Psoas muscle (tissue), 8 donors: ENCODE measurements around the gene ANKRD60. TPM values are rescaled to one million over a fixed set of nuclear protein-coding genes. Genes with fewer than 3 reads are reported as not detected.

Experiments
- ATAC-seq, 4 donors: fragments of 200-7000 bp; cut with Tn5 transposase; one replicate each; pipeline ENCODE4 v1.9.1; 2020; ENCODE audit warnings: moderate library complexity in 3 of 4, mild to moderate bottlenecking in 2 of 4
- DNase-seq, 2 donors: peaks; one replicate each; pipeline ENCODE4 v3.0.0-alpha.2; 2020
- H3K27ac ChIP-seq: fragments of 200-600 bp; one replicate; pipeline ENCODE4 v1.8.0; 2022
- H3K27me3 ChIP-seq, 3 donors: fragments of 200-600 bp in 1 of 3; one replicate each; pipeline versions ENCODE4 v1.6.1 to v1.8.0; 2013 to 2022; ENCODE audit warnings: low read length in 2 of 3, mild to moderate bottlenecking in 2 of 3, moderate library complexity in 1 of 3; ENCODE audit not compliant: insufficient read depth in 3 of 3
- H3K36me3 ChIP-seq, 2 donors: fragments of 200-600 bp in 1 of 2; one replicate each; pipeline versions ENCODE4 v1.6.1 to v1.8.0; 2013 to 2022; ENCODE audit warnings: low read depth in 1 of 2, mild to moderate bottlenecking in 1 of 2, moderate library complexity in 1 of 2; ENCODE audit not compliant: insufficient read depth in 1 of 2
- H3K4me1 ChIP-seq: fragments of 200-600 bp; one replicate; pipeline ENCODE4 v1.8.0; 2022
- H3K4me3 ChIP-seq: fragments of 200-600 bp; one replicate; pipeline ENCODE4 v1.8.0; 2022; ENCODE audit warnings: mild to moderate bottlenecking
- H3K9me3 ChIP-seq: fragments of 200-600 bp; one replicate; pipeline ENCODE4 v1.8.0; 2022
- WGBS, 3 donors: extraction: QIAGEN DNeasy Blood & Tissue Kit; methylation state at CpG; one replicate each; pipeline versions ENCODE4 v1.1.6 to v1.1.7; 2013; 5-methylcytosine and 5-hydroxymethylcytosine counted together
- intact Hi-C, 2 donors: fragments of 100-400 bp; cut with DNase I; formaldehyde crosslinking; loops; one replicate each; pipeline versions ENCODE4 v1.11.0 to v1.14.2; 2022
- polyA plus RNA-seq, 3 donors: library from polyadenylated mRNA; stranded (reverse); fragments of 200-250 nt; gene quantifications; one replicate each; pipeline ENCODE4 v1.2.3, GENCODE V29; 2013
- total RNA-seq, 4 donors: library from RNA; stranded (reverse); fragmentation: NEBNext Ultra II Directional in 2 of 4; extraction: Animal tissue kit (Norgen Biotek cat#: 25700) in 2 of 4; gene quantifications; one replicate each; pipeline versions ENCODE4 v1.2.1 to v1.2.4, GENCODE V29; 2021 to 2023
- TF ChIP-seq, protein P1 (sequence below): fragments of 200-600 bp; IDR thresholded peaks from one replicate; pipeline ENCODE4 v1.8.0; 2022; ENCODE audit warnings: antibody characterized with exemption
- donor health status: healthy with polysubstance abuse.
- donor health status: DM: no; HTN: no; CAD: no; lungs with moderate emphysema.
- donor health status: Bipolar disorder and iron deficiency.
- donor health status: healthy.
- donor health status: DM: yes; HTN: yes; CAD: no.
- donor health status: DM: no; HTN: no; CAD: no.
- donor health status: DM: no; HTN: no; CAD: no.
- donor health status: DM: yes; HTN: yes; CAD: no.

The ANKRD60 gene
- total and polyA plus RNA-seq, 7 donors = not detected

DNA sequence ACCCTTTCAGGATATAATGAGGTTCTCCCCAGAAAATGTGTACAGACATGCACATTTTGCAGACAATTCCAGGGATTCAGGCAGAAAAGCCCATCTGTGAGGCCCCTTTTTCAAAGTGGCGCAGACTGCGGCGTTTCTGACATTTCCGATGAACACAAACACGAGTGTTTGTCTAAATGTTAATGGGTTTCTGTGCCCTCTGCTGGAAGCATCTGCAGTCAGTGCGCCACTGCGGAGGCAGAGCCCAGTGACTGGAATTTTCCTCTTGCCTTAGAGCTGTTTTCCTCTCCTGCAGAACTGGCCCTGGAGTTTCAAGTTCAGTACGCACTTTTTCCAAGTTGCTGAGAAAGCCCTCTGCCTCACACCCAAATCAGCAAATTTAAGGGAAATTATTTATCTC is 15.3 kb downstream of the ANKRD60 start:
- WGBS, 3 donors = 55 to 67% (median 61%) methylated on average over 8 of the region's 8 CpGs

DNA sequence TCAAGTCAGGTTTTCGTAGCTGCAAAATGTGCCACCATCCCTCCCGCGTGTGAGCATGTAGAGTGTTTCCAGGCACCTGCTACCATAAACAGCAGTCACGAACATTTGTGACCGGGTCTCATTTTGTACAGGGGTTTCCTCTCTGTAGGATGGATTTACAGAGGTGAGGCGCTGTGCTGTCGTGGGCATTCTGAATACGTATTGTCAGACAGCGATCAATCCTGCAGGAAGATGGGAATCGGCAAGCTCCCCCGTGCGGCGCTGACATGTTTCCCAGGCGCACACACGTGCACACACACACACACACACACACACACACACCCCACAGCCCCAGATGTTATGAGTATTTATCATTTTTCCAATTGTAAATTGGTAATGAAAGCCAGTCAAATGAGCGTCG is 15.8 kb downstream of the ANKRD60 start:
- DNase-seq = no peak
- ATAC-seq = no peak
- H3K9me3 ChIP-seq = no peaks in the 10 kb centered on the region
- WGBS, 3 donors = 68 to 73% (median 70%) methylated on average over 17 of the region's 17 CpGs
- no peak overlapping the region for H3K27ac ChIP-seq
- intact Hi-C loops = no loop called here
- H3K27me3 ChIP-seq = peaks cover 0 to 31% (median 5%) of the 10 kb centered on the region in 3 donors
- no peaks in the 10 kb centered on the region for H3K4me1 ChIP-seq
- no peaks in the 10 kb centered on the region for H3K36me3 ChIP-seq
- TF ChIP-seq, protein P1, sequence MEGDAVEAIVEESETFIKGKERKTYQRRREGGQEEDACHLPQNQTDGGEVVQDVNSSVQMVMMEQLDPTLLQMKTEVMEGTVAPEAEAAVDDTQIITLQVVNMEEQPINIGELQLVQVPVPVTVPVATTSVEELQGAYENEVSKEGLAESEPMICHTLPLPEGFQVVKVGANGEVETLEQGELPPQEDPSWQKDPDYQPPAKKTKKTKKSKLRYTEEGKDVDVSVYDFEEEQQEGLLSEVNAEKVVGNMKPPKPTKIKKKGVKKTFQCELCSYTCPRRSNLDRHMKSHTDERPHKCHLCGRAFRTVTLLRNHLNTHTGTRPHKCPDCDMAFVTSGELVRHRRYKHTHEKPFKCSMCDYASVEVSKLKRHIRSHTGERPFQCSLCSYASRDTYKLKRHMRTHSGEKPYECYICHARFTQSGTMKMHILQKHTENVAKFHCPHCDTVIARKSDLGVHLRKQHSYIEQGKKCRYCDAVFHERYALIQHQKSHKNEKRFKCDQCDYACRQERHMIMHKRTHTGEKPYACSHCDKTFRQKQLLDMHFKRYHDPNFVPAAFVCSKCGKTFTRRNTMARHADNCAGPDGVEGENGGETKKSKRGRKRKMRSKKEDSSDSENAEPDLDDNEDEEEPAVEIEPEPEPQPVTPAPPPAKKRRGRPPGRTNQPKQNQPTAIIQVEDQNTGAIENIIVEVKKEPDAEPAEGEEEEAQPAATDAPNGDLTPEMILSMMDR = no peak
- H3K4me3 ChIP-seq = no peak overlapping the region

More for the DNA sequence above, 15.3 kb downstream of the ANKRD60 start:
- ATAC-seq (no peak), DNase-seq (no peak)
- Histone ChIP-seq H3K36me3 (no peaks in the 10 kb centered on the region), H3K27ac (no peak overlapping the region), H3K4me1 (no peaks in the 10 kb centered on the region), H3K4me3 (no peak overlapping the region), H3K9me3 (no peaks in the 10 kb centered on the region), H3K27me3 (peaks cover 0 to 31% (median 6%) of the 10 kb centered on the region in 3 donors)
- TF ChIP-seq, protein P1 = no peak
- intact Hi-C loops = no loop called here

DNA sequence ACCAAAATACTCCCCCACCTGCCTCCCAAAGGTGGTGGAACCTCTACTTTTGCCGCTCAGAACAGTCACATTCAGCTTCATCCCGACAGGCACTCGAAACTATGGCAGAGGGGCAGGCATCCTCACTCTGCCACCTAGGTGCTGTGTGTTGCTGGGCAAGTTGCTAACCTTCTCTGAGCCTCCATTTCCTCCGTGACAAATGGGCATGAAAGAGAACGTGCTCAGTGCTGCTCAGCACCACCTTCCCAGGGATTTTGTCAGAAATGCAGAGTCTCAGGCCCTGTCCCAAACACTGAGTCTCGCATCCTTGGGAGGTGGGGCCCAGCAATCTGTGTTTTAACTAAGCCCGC is 18.1 kb downstream of the ANKRD60 start:
- Histone ChIP-seq H3K27me3 (peaks cover 0 to 21% (median 4%) of the 10 kb centered on the region in 3 donors), H3K4me1 (no peaks in the 10 kb centered on the region), H3K9me3 (no peaks in the 10 kb centered on the region), H3K4me3 (no peak overlapping the region), H3K36me3 (no peaks in the 10 kb centered on the region), H3K27ac (no peak overlapping the region)
- ATAC-seq (no peak), DNase-seq (no peak)
- TF ChIP-seq, protein P1 = no peak
- intact Hi-C loops = loop anchor here (1.0 to 2.0 kb wide), 3 partner anchors 613 to 696 kb away; no protein-coding TSS in a partner anchor
- WGBS, 3 donors = 70 to 88% (median 76%) methylated on average over 7 of the region's 7 CpGs

DNA sequence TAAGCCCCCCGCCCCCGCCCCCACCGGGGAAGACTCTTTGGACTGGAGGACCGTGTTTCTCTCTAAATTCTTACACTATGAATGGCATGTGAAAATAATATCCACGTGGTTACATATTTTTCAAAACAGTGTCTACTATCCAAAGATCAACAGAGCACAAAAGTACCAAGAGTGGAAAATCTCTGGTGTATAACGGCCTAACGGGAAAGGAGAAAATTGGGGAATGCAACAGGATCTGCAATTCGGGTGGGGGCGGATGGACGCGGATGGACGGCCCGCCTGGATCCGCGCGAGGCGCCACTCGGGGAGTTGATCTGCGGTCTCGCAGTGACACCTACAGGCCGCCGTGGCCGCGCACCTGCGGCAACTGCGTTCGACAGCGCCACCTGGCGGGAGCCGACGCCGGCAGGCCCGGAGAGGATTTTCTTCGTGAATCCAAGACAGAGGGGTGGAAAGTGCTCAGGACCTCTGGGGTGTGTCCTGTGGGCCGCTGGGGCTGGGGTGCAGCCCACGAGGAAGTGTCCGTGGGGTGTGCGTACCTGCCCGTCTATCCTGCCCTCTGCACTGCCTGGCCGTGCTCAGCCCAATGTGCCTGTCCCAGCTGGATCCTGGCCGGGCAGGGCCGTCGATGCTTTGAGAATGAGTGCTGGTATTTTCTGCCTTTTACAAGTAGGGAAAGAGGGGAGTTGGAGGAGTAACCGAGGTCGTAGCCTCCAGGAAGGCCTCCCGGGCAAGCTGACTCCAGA is 18.6 kb downstream of the ANKRD60 start:
- Histone ChIP-seq H3K9me3 (no peaks in the 10 kb centered on the region), H3K4me1 (no peaks in the 10 kb centered on the region), H3K27ac (no peak overlapping the region), H3K27me3 (peaks cover 0 to 17% (median 4%) of the 10 kb centered on the region in 3 donors), H3K36me3 (no peaks in the 10 kb centered on the region), H3K4me3 (no peak overlapping the region)
- DNase-seq (peak; percentile 83 to 91), ATAC-seq (peak; percentile 92 to 96 (median 92))
- TF ChIP-seq, protein P1 = peak; percentile 100
- WGBS, 3 donors = 5 to 7% (median 5%) methylated on average over 46 of the region's 46 CpGs
- intact Hi-C loops = loop anchor here (1.0 to 5.0 kb wide), 5 partner anchors 556 to 698 kb away; no protein-coding TSS in a partner anchor
